IgD-negative memory B cell (primary cell): ENCODE measurements around the gene RNF111. TPM values are rescaled to one million over a fixed set of nuclear protein-coding genes. Genes with fewer than 3 reads are reported as not detected.
"Not testable (repeated sequence)": the region's sequence is repeated elsewhere in the genome, so short reads cannot be mapped to it uniquely, and the experiment has no call there.

Experiments
- H3K27ac Mint-ChIP-seq, 3 donors: one replicate each; pipeline ENCODE4 v1.8.0; 2020 to 2022; ENCODE audit warnings: mild to moderate bottlenecking in 3 of 3, mixed read lengths in 3 of 3, moderate library complexity in 1 of 3
- H3K27me3 Mint-ChIP-seq: one replicate; pipeline ENCODE4 v1.8.0; 2021; ENCODE audit warnings: mixed read lengths
- H3K36me3 Mint-ChIP-seq: one replicate; pipeline ENCODE4 v1.8.0; 2020; ENCODE audit warnings: mild to moderate bottlenecking, mixed read lengths
- H3K4me1 Mint-ChIP-seq, 3 donors: one replicate each; pipeline ENCODE4 v1.8.0; 2020 to 2022; ENCODE audit warnings: mixed read lengths in 3 of 3, mild to moderate bottlenecking in 1 of 3
- H3K4me3 Mint-ChIP-seq, 4 donors: one replicate each; pipeline ENCODE4 v1.8.0; 2020 to 2022; ENCODE audit warnings: mild to moderate bottlenecking in 4 of 4, mixed read lengths in 4 of 4, moderate library complexity in 3 of 4
- H3K9me3 Mint-ChIP-seq, 3 donors: one replicate each; pipeline ENCODE4 v1.8.0; 2020 to 2021; ENCODE audit warnings: mixed read lengths in 3 of 3, mild to moderate bottlenecking in 1 of 3
- polyA plus RNA-seq: library from polyadenylated mRNA; unstranded; fragments of 300-500 nt; fragmentation: Illumina TruSeq; gene quantifications from one replicate; pipeline ENCODE4 v1.2.3, GENCODE V29; 2021

RNF111 gene
- polyA plus RNA-seq, 1 donor from 2014 or later: 25.3 TPM

- peaks cover 0 to 3% (median 0%) of the 10 kb centered on the region in 3 donors for H3K9me3 Mint-ChIP-seq
- H3K36me3 Mint-ChIP-seq: no peaks in the 10 kb centered on the region
- no peaks in the 10 kb centered on the region for H3K27me3 Mint-ChIP-seq
- H3K4me3 Mint-ChIP-seq: peak overlapping the region in 1 of 4 donors; percentile 25
- no peak overlapping the region for H3K27ac Mint-ChIP-seq
- H3K4me1 Mint-ChIP-seq: peaks cover 26 to 33% (median 27%) of the 10 kb centered on the region in 3 donors
Measured at GRCh38 chr15:58983261-58983660, 4.2 kb upstream of the RNF111 start.

GRCh38 chr15:58985443-58985842 is 2.0 kb upstream of the RNF111 start:
- Mint-ChIP-seq H3K27ac (no peak overlapping the region), H3K27me3 (no peaks in the 10 kb centered on the region), H3K36me3 (no peaks in the 10 kb centered on the region), H3K9me3 (peaks cover 0 to 3% (median 0%) of the 10 kb centered on the region in 3 donors), H3K4me3 (peak overlapping the region in 1 of 4 donors; percentile 31), H3K4me1 (peaks cover 30 to 36% (median 31%) of the 10 kb centered on the region in 3 donors)

GRCh38 chr15:58987036-58987435 is 427 bp upstream of the RNF111 start:
- Mint-ChIP-seq H3K9me3 (peaks cover 0 to 3% (median 0%) of the 10 kb centered on the region in 3 donors), H3K4me1 (peaks cover 28 to 35% (median 30%) of the 10 kb centered on the region in 3 donors), H3K4me3 (peak overlapping the region; percentile 89 to 98 (median 96)), H3K27me3 (no peaks in the 10 kb centered on the region), H3K27ac (peak overlapping the region; percentile 87 to 97 (median 94)), H3K36me3 (no peaks in the 10 kb centered on the region)

GRCh38 chr15:58988006-58988785 is 733 bp downstream of the RNF111 start:
- no peaks in the 10 kb centered on the region for H3K36me3 Mint-ChIP-seq
- peak overlapping the region; percentile 89 to 98 (median 96) for H3K4me3 Mint-ChIP-seq
- no peaks in the 10 kb centered on the region for H3K27me3 Mint-ChIP-seq
- peak overlapping the region; percentile 87 to 97 (median 94) for H3K27ac Mint-ChIP-seq
- peaks cover 0 to 3% (median 0%) of the 10 kb centered on the region in 3 donors for H3K9me3 Mint-ChIP-seq
- peaks cover 25 to 33% (median 30%) of the 10 kb centered on the region in 3 donors for H3K4me1 Mint-ChIP-seq

- H3K27me3 Mint-ChIP-seq: no peaks in the 10 kb centered on the region
- H3K27ac Mint-ChIP-seq: peak overlapping the region in 1 of 3 donors; percentile 28
- no peak overlapping the region for H3K4me3 Mint-ChIP-seq
- peaks cover 34 to 44% (median 37%) of the 10 kb centered on the region in 3 donors for H3K4me1 Mint-ChIP-seq
- H3K9me3 Mint-ChIP-seq: peaks cover 0 to 3% (median 0%) of the 10 kb centered on the region in 3 donors
- H3K36me3 Mint-ChIP-seq: no peaks in the 10 kb centered on the region
Measured at GRCh38 chr15:58992181-58992580, 4.7 kb downstream of the RNF111 start.

GRCh38 chr15:58994906-58995453 is 7.5 kb downstream of the RNF111 start:
- no peaks in the 10 kb centered on the region for H3K36me3 Mint-ChIP-seq
- H3K27ac Mint-ChIP-seq: no peak overlapping the region
- H3K27me3 Mint-ChIP-seq: no peaks in the 10 kb centered on the region
- no peaks in the 10 kb centered on the region for H3K9me3 Mint-ChIP-seq
- peaks cover 30 to 43% (median 30%) of the 10 kb centered on the region in 3 donors for H3K4me1 Mint-ChIP-seq
- H3K4me3 Mint-ChIP-seq: peak overlapping the region in 1 of 4 donors; percentile 71

GRCh38 chr15:58999694-59000093 is 12.2 kb downstream of the RNF111 start:
- H3K9me3 Mint-ChIP-seq: no peaks in the 10 kb centered on the region
- peak overlapping the region; percentile 24 to 75 (median 33) for H3K27ac Mint-ChIP-seq
- H3K27me3 Mint-ChIP-seq: no peaks in the 10 kb centered on the region
- H3K36me3 Mint-ChIP-seq: peaks cover 5% of the 10 kb centered on the region
- H3K4me1 Mint-ChIP-seq: peaks cover 40 to 53% (median 52%) of the 10 kb centered on the region in 3 donors
- H3K4me3 Mint-ChIP-seq: peak overlapping the region in 1 of 4 donors; percentile 32

- Mint-ChIP-seq H3K27ac (peak overlapping the region in 1 of 3 donors; percentile 33), H3K4me3 (peak overlapping the region in 3 of 4 donors; percentile 12 to 32 (median 21)), H3K4me1 (peaks cover 40 to 53% (median 50%) of the 10 kb centered on the region in 3 donors)
- not testable (repeated sequence) for H3K9me3 Mint-ChIP-seq, H3K27me3 Mint-ChIP-seq, H3K36me3 Mint-ChIP-seq
Measured at GRCh38 chr15:59000251-59000650, 12.8 kb downstream of the RNF111 start.

- H3K36me3 Mint-ChIP-seq: peaks cover 8% of the 10 kb centered on the region
- peak overlapping the region in 2 of 3 donors; percentile 12 to 18 for H3K27ac Mint-ChIP-seq
- peak overlapping the region in 3 of 4 donors; percentile 65 to 87 (median 84) for H3K4me3 Mint-ChIP-seq
- H3K9me3 Mint-ChIP-seq: no peaks in the 10 kb centered on the region
- no peaks in the 10 kb centered on the region for H3K27me3 Mint-ChIP-seq
- peaks cover 40 to 57% (median 57%) of the 10 kb centered on the region in 3 donors for H3K4me1 Mint-ChIP-seq
Measured at GRCh38 chr15:59001946-59002345, 14.5 kb downstream of the RNF111 start.

GRCh38 chr15:59002418-59002859 is 15.0 kb downstream of the RNF111 start:
- peaks cover 35 to 57% (median 56%) of the 10 kb centered on the region in 3 donors for H3K4me1 Mint-ChIP-seq
- H3K9me3 Mint-ChIP-seq: no peaks in the 10 kb centered on the region
- H3K27ac Mint-ChIP-seq: peak overlapping the region; percentile 18 to 34 (median 20)
- peak overlapping the region in 3 of 4 donors; percentile 65 to 87 (median 84) for H3K4me3 Mint-ChIP-seq
- peaks cover 12% of the 10 kb centered on the region for H3K36me3 Mint-ChIP-seq
- H3K27me3 Mint-ChIP-seq: no peaks in the 10 kb centered on the region

- no peaks in the 10 kb centered on the region for H3K9me3 Mint-ChIP-seq
- H3K4me3 Mint-ChIP-seq: no peak overlapping the region
- peaks cover 33 to 54% (median 46%) of the 10 kb centered on the region in 3 donors for H3K4me1 Mint-ChIP-seq
- H3K27ac Mint-ChIP-seq: no peak overlapping the region
- H3K27me3 Mint-ChIP-seq: no peaks in the 10 kb centered on the region
- peaks cover 14% of the 10 kb centered on the region for H3K36me3 Mint-ChIP-seq
Measured at GRCh38 chr15:59005579-59005978, 18.1 kb downstream of the RNF111 start.

- peak overlapping the region in 1 of 3 donors; percentile 93 for H3K27ac Mint-ChIP-seq
Measured at GRCh38 chr15:59008086-59008485, 20.6 kb downstream of the RNF111 start.

GRCh38 chr15:59011262-59011952 is 23.9 kb downstream of the RNF111 start:
- peaks cover 16 to 31% (median 22%) of the 10 kb centered on the region in 3 donors for H3K4me1 Mint-ChIP-seq
- H3K27me3 Mint-ChIP-seq: no peaks in the 10 kb centered on the region
- H3K27ac Mint-ChIP-seq: peak overlapping the region in 1 of 3 donors; percentile 26
- H3K9me3 Mint-ChIP-seq: no peaks in the 10 kb centered on the region
- peak overlapping the region in 1 of 4 donors; percentile 46 for H3K4me3 Mint-ChIP-seq
- peaks cover 8% of the 10 kb centered on the region for H3K36me3 Mint-ChIP-seq

More at GRCh38 chr15:59008086-59008485, 20.6 kb downstream of the RNF111 start:
- H3K36me3 Mint-ChIP-seq: peaks cover 16% of the 10 kb centered on the region
- no peaks in the 10 kb centered on the region for H3K9me3 Mint-ChIP-seq
- H3K4me3 Mint-ChIP-seq: no peak overlapping the region
- H3K27me3 Mint-ChIP-seq: no peaks in the 10 kb centered on the region
- H3K4me1 Mint-ChIP-seq: peaks cover 24 to 39% (median 34%) of the 10 kb centered on the region in 3 donors

GRCh38 chr15:59013246-59013873 is 25.9 kb downstream of the RNF111 start:
- H3K9me3 Mint-ChIP-seq: no peaks in the 10 kb centered on the region
- peaks cover 2% of the 10 kb centered on the region for H3K36me3 Mint-ChIP-seq
- no peak overlapping the region for H3K4me3 Mint-ChIP-seq
- no peak overlapping the region for H3K27ac Mint-ChIP-seq
- H3K27me3 Mint-ChIP-seq: no peaks in the 10 kb centered on the region
- peaks cover 16 to 28% (median 24%) of the 10 kb centered on the region in 3 donors for H3K4me1 Mint-ChIP-seq
